ENCODE results near the gene RASSF4.
A peak's percentile ranks its signal among the peaks of the same experiment; 100 is the strongest.

The RASSF4 gene

GRCh38 chr10:44956717-44957706, 2.6 kb upstream of the RASSF4 start:
- Histone ChIP-seq H3K9me3 (ENCODE audit: control insufficient read depth, low read length) (peaks cover 4% of the 10 kb centered on the region), H3K36me3 (ENCODE audit: control insufficient read depth in 1 of 2, insufficient read depth in 2 of 2, low read depth in 1 of 2, low read length in 2 of 2) (peaks cover 3 to 10% of the 10 kb centered on the region in 2 experiments), H3K4me3 (ENCODE audit: insufficient read depth in 1 of 2, low read depth in 1 of 2, low read length in 2 of 2) (no peak overlapping the region), H4K91ac (ENCODE audit: low read length) (no peak overlapping the region), H3K4me2 (ENCODE audit: low read length, poor library complexity, severe bottlenecking) (no peak overlapping the region), H3K18ac (ENCODE audit: low read depth in 1 of 2, low read length in 2 of 2) (no peak overlapping the region), H3K4me1 (ENCODE audit: control insufficient read depth, insufficient read depth, low read depth, low read length) (peaks cover 25% of the 10 kb centered on the region), H3K27ac (ENCODE audit: low read length, poor library complexity, severe bottlenecking) (no peak overlapping the region), H3K27me3 (ENCODE audit: control insufficient read depth in 1 of 2, insufficient read depth in 1 of 2, low read length in 2 of 2) (no peaks in the 10 kb centered on the region), H3K4ac (ENCODE audit: low read depth in 1 of 2, low read length in 2 of 2) (no peak overlapping the region), H2BK12ac (ENCODE audit: low read length in 2 of 2) (peak overlapping the region in 1 of 2 experiments; percentile 65), H3K23ac (ENCODE audit: low read length in 2 of 2) (no peak overlapping the region), H2BK15ac (ENCODE audit: low read depth, poor library complexity, severe bottlenecking) (no peak overlapping the region), H3K79me1 (replicated peaks; ENCODE audit: low read length, poor library complexity, severe bottlenecking) (peaks cover 34% of the 10 kb centered on the region), H4K8ac (ENCODE audit: low read length) (no peak overlapping the region), H2BK5ac (ENCODE audit: low read depth, low read length, poor library complexity, severe bottlenecking) (no peak overlapping the region), H3K9ac (ENCODE audit: low read length) (no peak overlapping the region), H3K14ac (ENCODE audit: low read length in 2 of 2) (no peak overlapping the region), H2AFZ (ENCODE audit: low read depth, low read length) (no peak overlapping the region), H2AK5ac (ENCODE audit: low read length, severe bottlenecking) (peak overlapping the region; percentile 78), H2BK120ac (ENCODE audit: low read depth, low read length) (no peak overlapping the region)
- 89% methylated on average over 4 of the region's 4 CpGs for WGBS
- no peak for DNase-seq

- Histone ChIP-seq H3K79me1 (replicated peaks; ENCODE audit: low read length, poor library complexity, severe bottlenecking) (peaks cover 34% of the 10 kb centered on the region), H3K4me2 (ENCODE audit: low read length, poor library complexity, severe bottlenecking) (peak overlapping the region; percentile 68), H3K36me3 (ENCODE audit: control insufficient read depth in 1 of 2, insufficient read depth in 2 of 2, low read depth in 1 of 2, low read length in 2 of 2) (peaks cover 3 to 10% of the 10 kb centered on the region in 2 experiments), H3K9ac (ENCODE audit: low read length) (peak overlapping the region; percentile 85), H2BK120ac (ENCODE audit: low read depth, low read length) (no peak overlapping the region), H3K4ac (ENCODE audit: low read depth in 1 of 2, low read length in 2 of 2) (no peak overlapping the region), H3K4me3 (ENCODE audit: insufficient read depth in 1 of 2, low read depth in 1 of 2, low read length in 2 of 2) (peak overlapping the region in 1 of 2 experiments; percentile 90), H3K4me1 (ENCODE audit: control insufficient read depth, insufficient read depth, low read depth, low read length) (peaks cover 28% of the 10 kb centered on the region), H2BK12ac (ENCODE audit: low read length in 2 of 2) (no peak overlapping the region), H3K18ac (ENCODE audit: low read depth in 1 of 2, low read length in 2 of 2) (no peak overlapping the region), H4K91ac (ENCODE audit: low read length) (no peak overlapping the region), H3K27me3 (ENCODE audit: control insufficient read depth in 1 of 2, insufficient read depth in 1 of 2, low read length in 2 of 2) (no peaks in the 10 kb centered on the region), H3K9me3 (ENCODE audit: control insufficient read depth, low read length) (peaks cover 4% of the 10 kb centered on the region), H3K27ac (ENCODE audit: low read length, poor library complexity, severe bottlenecking) (peak overlapping the region; percentile 3), H4K8ac (ENCODE audit: low read length) (no peak overlapping the region), H3K23ac (ENCODE audit: low read length in 2 of 2) (no peak overlapping the region), H2BK15ac (ENCODE audit: low read depth, poor library complexity, severe bottlenecking) (no peak overlapping the region), H2AFZ (ENCODE audit: low read depth, low read length) (no peak overlapping the region), H2BK5ac (ENCODE audit: low read depth, low read length, poor library complexity, severe bottlenecking) (no peak overlapping the region), H3K14ac (ENCODE audit: low read length in 2 of 2) (no peak overlapping the region), H2AK5ac (ENCODE audit: low read length, severe bottlenecking) (no peak overlapping the region)
- peak; percentile 81 for DNase-seq
- 25% methylated on average over 5 of the region's 5 CpGs for WGBS
Measured at GRCh38 chr10:44958196-44958897, 1.3 kb upstream of the RASSF4 start.

- peaks cover 32% of the 10 kb centered on the region for H3K79me1 ChIP-seq (replicated peaks; ENCODE audit: low read length, poor library complexity, severe bottlenecking)
- WGBS = 0% methylated on average over 4 of the region's 6 CpGs
- peaks cover 29% of the 10 kb centered on the region for H3K4me1 ChIP-seq (ENCODE audit: control insufficient read depth, insufficient read depth, low read depth, low read length)
- H3K4ac ChIP-seq (ENCODE audit: low read depth in 1 of 2, low read length in 2 of 2) = no peak overlapping the region
- no peak overlapping the region for H2BK120ac ChIP-seq (ENCODE audit: low read depth, low read length)
- H3K9ac ChIP-seq (ENCODE audit: low read length) = peak overlapping the region; percentile 85
- peaks cover 4% of the 10 kb centered on the region for H3K9me3 ChIP-seq (ENCODE audit: control insufficient read depth, low read length)
- H2BK5ac ChIP-seq (ENCODE audit: low read depth, low read length, poor library complexity, severe bottlenecking) = no peak overlapping the region
- no peak overlapping the region for H4K8ac ChIP-seq (ENCODE audit: low read length)
- H3K18ac ChIP-seq (ENCODE audit: low read depth in 1 of 2, low read length in 2 of 2) = peak overlapping the region in 1 of 2 experiments; percentile 95
- no peak overlapping the region for H2AK5ac ChIP-seq (ENCODE audit: low read length, severe bottlenecking)
- H3K14ac ChIP-seq (ENCODE audit: low read length in 2 of 2) = no peak overlapping the region
- no peak overlapping the region for H2BK15ac ChIP-seq (ENCODE audit: low read depth, poor library complexity, severe bottlenecking)
- DNase-seq = no peak
- H3K4me2 ChIP-seq (ENCODE audit: low read length, poor library complexity, severe bottlenecking) = peak overlapping the region; percentile 68
- peak overlapping the region; percentile 88 for H2AFZ ChIP-seq (ENCODE audit: low read depth, low read length)
- peaks cover 3 to 10% of the 10 kb centered on the region in 2 experiments for H3K36me3 ChIP-seq (ENCODE audit: control insufficient read depth in 1 of 2, insufficient read depth in 2 of 2, low read depth in 1 of 2, low read length in 2 of 2)
- no peak overlapping the region for H4K91ac ChIP-seq (ENCODE audit: low read length)
- peak overlapping the region; percentile 51 for H3K27ac ChIP-seq (ENCODE audit: low read length, poor library complexity, severe bottlenecking)
- no peak overlapping the region for H2BK12ac ChIP-seq (ENCODE audit: low read length in 2 of 2)
- H3K4me3 ChIP-seq (ENCODE audit: insufficient read depth in 1 of 2, low read depth in 1 of 2, low read length in 2 of 2) = peak overlapping the region; percentile 40 to 90
- no peak overlapping the region for H3K23ac ChIP-seq (ENCODE audit: low read length in 2 of 2)
- no peaks in the 10 kb centered on the region for H3K27me3 ChIP-seq (ENCODE audit: control insufficient read depth in 1 of 2, insufficient read depth in 1 of 2, low read length in 2 of 2)
Measured at GRCh38 chr10:44958898-44959246, 730 bp upstream of the RASSF4 start.

DNA sequence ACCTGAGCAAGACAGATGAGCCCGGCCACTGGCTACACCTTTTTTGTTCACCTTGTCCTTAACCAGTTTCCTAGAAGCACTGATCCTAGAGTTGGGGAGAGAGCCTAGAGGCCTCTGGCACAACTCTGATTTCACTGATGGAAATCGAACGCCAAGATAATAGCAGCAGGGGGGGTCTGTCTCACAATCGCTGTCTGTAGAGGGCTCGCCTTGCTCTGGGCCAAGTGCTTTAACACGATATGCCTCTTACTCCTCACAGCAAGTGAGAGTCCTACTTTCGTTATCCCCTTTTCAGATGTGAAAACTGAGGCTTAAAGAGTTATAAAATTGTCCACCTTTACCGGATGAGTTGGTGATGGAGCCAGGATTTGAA, 472 bp downstream of the RASSF4 start:
- Histone ChIP-seq H3K4me3 (ENCODE audit: insufficient read depth in 1 of 2, low read depth in 1 of 2, low read length in 2 of 2) (peak overlapping the region; percentile 64 to 87), H3K4ac (ENCODE audit: low read depth in 1 of 2, low read length in 2 of 2) (peak overlapping the region; percentile 20 to 29), H3K18ac (ENCODE audit: low read depth in 1 of 2, low read length in 2 of 2) (peak overlapping the region; percentile 50 to 75), H2BK15ac (ENCODE audit: low read depth, poor library complexity, severe bottlenecking) (no peak overlapping the region), H2BK5ac (ENCODE audit: low read depth, low read length, poor library complexity, severe bottlenecking) (no peak overlapping the region), H3K9ac (ENCODE audit: low read length) (peak overlapping the region; percentile 77), H3K14ac (ENCODE audit: low read length in 2 of 2) (peak overlapping the region in 1 of 2 experiments; percentile 91), H3K4me2 (ENCODE audit: low read length, poor library complexity, severe bottlenecking) (peak overlapping the region; percentile 85), H3K27ac (ENCODE audit: low read length, poor library complexity, severe bottlenecking) (no peak overlapping the region), H2BK12ac (ENCODE audit: low read length in 2 of 2) (peak overlapping the region in 1 of 2 experiments; percentile 65), H4K8ac (ENCODE audit: low read length) (peak overlapping the region; percentile 41), H2BK120ac (ENCODE audit: low read depth, low read length) (no peak overlapping the region), H3K9me3 (ENCODE audit: control insufficient read depth, low read length) (peaks cover 4% of the 10 kb centered on the region), H3K79me1 (replicated peaks; ENCODE audit: low read length, poor library complexity, severe bottlenecking) (peaks cover 32% of the 10 kb centered on the region), H3K4me1 (ENCODE audit: control insufficient read depth, insufficient read depth, low read depth, low read length) (peaks cover 38% of the 10 kb centered on the region), H2AK5ac (ENCODE audit: low read length, severe bottlenecking) (peak overlapping the region; percentile 16), H3K23ac (ENCODE audit: low read length in 2 of 2) (no peak overlapping the region), H2AFZ (ENCODE audit: low read depth, low read length) (peak overlapping the region; percentile 75), H4K91ac (ENCODE audit: low read length) (peak overlapping the region; percentile 23), H3K27me3 (ENCODE audit: control insufficient read depth in 1 of 2, insufficient read depth in 1 of 2, low read length in 2 of 2) (no peaks in the 10 kb centered on the region), H3K36me3 (ENCODE audit: control insufficient read depth in 1 of 2, insufficient read depth in 2 of 2, low read depth in 1 of 2, low read length in 2 of 2) (peaks cover 3 to 10% of the 10 kb centered on the region in 2 experiments)
- DNase-seq = peak; percentile 45
- WGBS = 28% methylated on average over 8 of the region's 8 CpGs

Measured in mesenchymal stem cell (in vitro differentiated cells and primary cell).